K562 (cell line): ENCODE data around the gene PSAP. TPM values are rescaled to one million over a fixed set of nuclear protein-coding genes. Genes with fewer than 3 reads are reported as not detected.

Experiments
- BRF1 ChIP-seq: IDR thresholded peaks from 3 replicates; pipeline ENCODE4 v1.6.1; 2011; ENCODE audit warnings: borderline replicate concordance, mild to moderate bottlenecking; ENCODE audit not compliant: insufficient read length; ENCODE audit errors: extremely low read depth
- COPS2 ChIP-seq: fragments of 450-650 bp; conservative IDR thresholded peaks from 2 replicates; pipeline ENCODE4 v1.6.1; 2016; ENCODE audit warnings: mild to moderate bottlenecking, moderate library complexity
- PHB ChIP-seq: fragments of 250-450 bp; sonication (Bioruptor Pico); IDR thresholded peaks from 2 replicates; pipeline ENCODE4 v1.5.0; 2021
- ZNF398 ChIP-seq: fragments of 250-450 bp; sonication (Bioruptor Pico); IDR thresholded peaks from 2 replicates; pipeline ENCODE4 v1.8.0; 2021; ENCODE audit warnings: moderate library complexity, mild to moderate bottlenecking, inconsistent platforms
- ZNF449 ChIP-seq: fragments of 250-450 bp; sonication (Bioruptor Pico); IDR thresholded peaks from 2 replicates; pipeline ENCODE4 v1.8.0; 2022; ENCODE audit warnings: moderate library complexity, mild to moderate bottlenecking, inconsistent platforms
- polyA plus RNA-seq, 8 experiments: library from polyadenylated mRNA; depleted of rRNA in 4 of 8; stranded (reverse) in 5 of 8; unstranded in 3 of 8; fragments of >200 nt; fragmentation: Nextera tagmentation in 2 of 8; fragmentation: Illumina TruSeq in 1 of 8; extraction: Ambion mirVana in 2 of 8; extraction: Trizol in 1 of 8; gene quantifications; 2 replicates each; pipeline versions ENCODE4 v1.2.1 to v1.2.3, GENCODE V29; 2011 to 2014; ENCODE audit warnings: inconsistent platforms in 1 of 8, missing spikeins in 1 of 8
- total RNA-seq, 7 experiments: library from RNA; depleted of rRNA in 6 of 7; stranded (reverse); fragments of >200 nt in 6 of 7; fragmentation: Illumina TruSeq in 2 of 7; extraction: Trizol in 2 of 7; gene quantifications; 2 replicates each; pipeline versions ENCODE4 v1.2.1 to v1.2.3, GENCODE V29; 2011 to 2021; ENCODE audit warnings: low replicate concordance in 1 of 7
- TF ChIP-seq, protein P1 (sequence below): fragments of 450-650 bp; IDR thresholded peaks from 2 replicates; pipeline ENCODE4 v1.6.1; 2016; ENCODE audit warnings: mild to moderate bottlenecking, moderate library complexity
- TF ChIP-seq, protein P2 (sequence below): fragments of 450-650 bp; IDR thresholded peaks from 2 replicates; pipeline ENCODE4 v1.6.1; 2016; ENCODE audit warnings: mild to moderate bottlenecking
- TF ChIP-seq, protein P3 (sequence below): fragments of 450-650 bp; formaldehyde crosslinking; conservative IDR thresholded peaks from 2 replicates; pipeline ENCODE4 v1.4.0; 2022; ENCODE audit warnings: mild to moderate bottlenecking, missing genetic modification characterization

PSAP gene
- total and polyA plus RNA-seq, 9 of the 15 experiments (the other 6 are each of a cell fraction or from before 2014, with no cell fraction given): 245 to 700 (median 429) TPM

- TF ChIP-seq, protein P1, sequence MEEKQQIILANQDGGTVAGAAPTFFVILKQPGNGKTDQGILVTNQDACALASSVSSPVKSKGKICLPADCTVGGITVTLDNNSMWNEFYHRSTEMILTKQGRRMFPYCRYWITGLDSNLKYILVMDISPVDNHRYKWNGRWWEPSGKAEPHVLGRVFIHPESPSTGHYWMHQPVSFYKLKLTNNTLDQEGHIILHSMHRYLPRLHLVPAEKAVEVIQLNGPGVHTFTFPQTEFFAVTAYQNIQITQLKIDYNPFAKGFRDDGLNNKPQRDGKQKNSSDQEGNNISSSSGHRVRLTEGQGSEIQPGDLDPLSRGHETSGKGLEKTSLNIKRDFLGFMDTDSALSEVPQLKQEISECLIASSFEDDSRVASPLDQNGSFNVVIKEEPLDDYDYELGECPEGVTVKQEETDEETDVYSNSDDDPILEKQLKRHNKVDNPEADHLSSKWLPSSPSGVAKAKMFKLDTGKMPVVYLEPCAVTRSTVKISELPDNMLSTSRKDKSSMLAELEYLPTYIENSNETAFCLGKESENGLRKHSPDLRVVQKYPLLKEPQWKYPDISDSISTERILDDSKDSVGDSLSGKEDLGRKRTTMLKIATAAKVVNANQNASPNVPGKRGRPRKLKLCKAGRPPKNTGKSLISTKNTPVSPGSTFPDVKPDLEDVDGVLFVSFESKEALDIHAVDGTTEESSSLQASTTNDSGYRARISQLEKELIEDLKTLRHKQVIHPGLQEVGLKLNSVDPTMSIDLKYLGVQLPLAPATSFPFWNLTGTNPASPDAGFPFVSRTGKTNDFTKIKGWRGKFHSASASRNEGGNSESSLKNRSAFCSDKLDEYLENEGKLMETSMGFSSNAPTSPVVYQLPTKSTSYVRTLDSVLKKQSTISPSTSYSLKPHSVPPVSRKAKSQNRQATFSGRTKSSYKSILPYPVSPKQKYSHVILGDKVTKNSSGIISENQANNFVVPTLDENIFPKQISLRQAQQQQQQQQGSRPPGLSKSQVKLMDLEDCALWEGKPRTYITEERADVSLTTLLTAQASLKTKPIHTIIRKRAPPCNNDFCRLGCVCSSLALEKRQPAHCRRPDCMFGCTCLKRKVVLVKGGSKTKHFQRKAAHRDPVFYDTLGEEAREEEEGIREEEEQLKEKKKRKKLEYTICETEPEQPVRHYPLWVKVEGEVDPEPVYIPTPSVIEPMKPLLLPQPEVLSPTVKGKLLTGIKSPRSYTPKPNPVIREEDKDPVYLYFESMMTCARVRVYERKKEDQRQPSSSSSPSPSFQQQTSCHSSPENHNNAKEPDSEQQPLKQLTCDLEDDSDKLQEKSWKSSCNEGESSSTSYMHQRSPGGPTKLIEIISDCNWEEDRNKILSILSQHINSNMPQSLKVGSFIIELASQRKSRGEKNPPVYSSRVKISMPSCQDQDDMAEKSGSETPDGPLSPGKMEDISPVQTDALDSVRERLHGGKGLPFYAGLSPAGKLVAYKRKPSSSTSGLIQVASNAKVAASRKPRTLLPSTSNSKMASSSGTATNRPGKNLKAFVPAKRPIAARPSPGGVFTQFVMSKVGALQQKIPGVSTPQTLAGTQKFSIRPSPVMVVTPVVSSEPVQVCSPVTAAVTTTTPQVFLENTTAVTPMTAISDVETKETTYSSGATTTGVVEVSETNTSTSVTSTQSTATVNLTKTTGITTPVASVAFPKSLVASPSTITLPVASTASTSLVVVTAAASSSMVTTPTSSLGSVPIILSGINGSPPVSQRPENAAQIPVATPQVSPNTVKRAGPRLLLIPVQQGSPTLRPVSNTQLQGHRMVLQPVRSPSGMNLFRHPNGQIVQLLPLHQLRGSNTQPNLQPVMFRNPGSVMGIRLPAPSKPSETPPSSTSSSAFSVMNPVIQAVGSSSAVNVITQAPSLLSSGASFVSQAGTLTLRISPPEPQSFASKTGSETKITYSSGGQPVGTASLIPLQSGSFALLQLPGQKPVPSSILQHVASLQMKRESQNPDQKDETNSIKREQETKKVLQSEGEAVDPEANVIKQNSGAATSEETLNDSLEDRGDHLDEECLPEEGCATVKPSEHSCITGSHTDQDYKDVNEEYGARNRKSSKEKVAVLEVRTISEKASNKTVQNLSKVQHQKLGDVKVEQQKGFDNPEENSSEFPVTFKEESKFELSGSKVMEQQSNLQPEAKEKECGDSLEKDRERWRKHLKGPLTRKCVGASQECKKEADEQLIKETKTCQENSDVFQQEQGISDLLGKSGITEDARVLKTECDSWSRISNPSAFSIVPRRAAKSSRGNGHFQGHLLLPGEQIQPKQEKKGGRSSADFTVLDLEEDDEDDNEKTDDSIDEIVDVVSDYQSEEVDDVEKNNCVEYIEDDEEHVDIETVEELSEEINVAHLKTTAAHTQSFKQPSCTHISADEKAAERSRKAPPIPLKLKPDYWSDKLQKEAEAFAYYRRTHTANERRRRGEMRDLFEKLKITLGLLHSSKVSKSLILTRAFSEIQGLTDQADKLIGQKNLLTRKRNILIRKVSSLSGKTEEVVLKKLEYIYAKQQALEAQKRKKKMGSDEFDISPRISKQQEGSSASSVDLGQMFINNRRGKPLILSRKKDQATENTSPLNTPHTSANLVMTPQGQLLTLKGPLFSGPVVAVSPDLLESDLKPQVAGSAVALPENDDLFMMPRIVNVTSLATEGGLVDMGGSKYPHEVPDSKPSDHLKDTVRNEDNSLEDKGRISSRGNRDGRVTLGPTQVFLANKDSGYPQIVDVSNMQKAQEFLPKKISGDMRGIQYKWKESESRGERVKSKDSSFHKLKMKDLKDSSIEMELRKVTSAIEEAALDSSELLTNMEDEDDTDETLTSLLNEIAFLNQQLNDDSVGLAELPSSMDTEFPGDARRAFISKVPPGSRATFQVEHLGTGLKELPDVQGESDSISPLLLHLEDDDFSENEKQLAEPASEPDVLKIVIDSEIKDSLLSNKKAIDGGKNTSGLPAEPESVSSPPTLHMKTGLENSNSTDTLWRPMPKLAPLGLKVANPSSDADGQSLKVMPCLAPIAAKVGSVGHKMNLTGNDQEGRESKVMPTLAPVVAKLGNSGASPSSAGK: no peak
- TF ChIP-seq BRF1: no peak
- TF ChIP-seq, protein P2, sequence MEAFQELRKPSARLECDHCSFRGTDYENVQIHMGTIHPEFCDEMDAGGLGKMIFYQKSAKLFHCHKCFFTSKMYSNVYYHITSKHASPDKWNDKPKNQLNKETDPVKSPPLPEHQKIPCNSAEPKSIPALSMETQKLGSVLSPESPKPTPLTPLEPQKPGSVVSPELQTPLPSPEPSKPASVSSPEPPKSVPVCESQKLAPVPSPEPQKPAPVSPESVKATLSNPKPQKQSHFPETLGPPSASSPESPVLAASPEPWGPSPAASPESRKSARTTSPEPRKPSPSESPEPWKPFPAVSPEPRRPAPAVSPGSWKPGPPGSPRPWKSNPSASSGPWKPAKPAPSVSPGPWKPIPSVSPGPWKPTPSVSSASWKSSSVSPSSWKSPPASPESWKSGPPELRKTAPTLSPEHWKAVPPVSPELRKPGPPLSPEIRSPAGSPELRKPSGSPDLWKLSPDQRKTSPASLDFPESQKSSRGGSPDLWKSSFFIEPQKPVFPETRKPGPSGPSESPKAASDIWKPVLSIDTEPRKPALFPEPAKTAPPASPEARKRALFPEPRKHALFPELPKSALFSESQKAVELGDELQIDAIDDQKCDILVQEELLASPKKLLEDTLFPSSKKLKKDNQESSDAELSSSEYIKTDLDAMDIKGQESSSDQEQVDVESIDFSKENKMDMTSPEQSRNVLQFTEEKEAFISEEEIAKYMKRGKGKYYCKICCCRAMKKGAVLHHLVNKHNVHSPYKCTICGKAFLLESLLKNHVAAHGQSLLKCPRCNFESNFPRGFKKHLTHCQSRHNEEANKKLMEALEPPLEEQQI: no peak
- TF ChIP-seq ZNF398: no peak
- TF ChIP-seq COPS2: no peak
- TF ChIP-seq, protein P3, sequence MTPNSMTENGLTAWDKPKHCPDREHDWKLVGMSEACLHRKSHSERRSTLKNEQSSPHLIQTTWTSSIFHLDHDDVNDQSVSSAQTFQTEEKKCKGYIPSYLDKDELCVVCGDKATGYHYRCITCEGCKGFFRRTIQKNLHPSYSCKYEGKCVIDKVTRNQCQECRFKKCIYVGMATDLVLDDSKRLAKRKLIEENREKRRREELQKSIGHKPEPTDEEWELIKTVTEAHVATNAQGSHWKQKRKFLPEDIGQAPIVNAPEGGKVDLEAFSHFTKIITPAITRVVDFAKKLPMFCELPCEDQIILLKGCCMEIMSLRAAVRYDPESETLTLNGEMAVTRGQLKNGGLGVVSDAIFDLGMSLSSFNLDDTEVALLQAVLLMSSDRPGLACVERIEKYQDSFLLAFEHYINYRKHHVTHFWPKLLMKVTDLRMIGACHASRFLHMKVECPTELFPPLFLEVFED: no peak
- no peak for TF ChIP-seq ZNF449 (CRISPR knock-in tag)
- TF ChIP-seq PHB: no peak
These were observed 3.6 kb downstream of the PSAP start (continued) for GRCh38 chr10:71847418-71847817.
